Measurements from ENCODE around the gene PDILT. TPM values are rescaled to one million over a fixed set of nuclear protein-coding genes. Genes with fewer than 3 reads are reported as not detected.
"Not testable (repeated sequence)": the region's sequence is repeated elsewhere in the genome, so short reads cannot be mapped to it uniquely, and the experiment has no call there.

PDILT gene
- total and polyA plus RNA-seq, 4 donors, result not detected

DNA sequence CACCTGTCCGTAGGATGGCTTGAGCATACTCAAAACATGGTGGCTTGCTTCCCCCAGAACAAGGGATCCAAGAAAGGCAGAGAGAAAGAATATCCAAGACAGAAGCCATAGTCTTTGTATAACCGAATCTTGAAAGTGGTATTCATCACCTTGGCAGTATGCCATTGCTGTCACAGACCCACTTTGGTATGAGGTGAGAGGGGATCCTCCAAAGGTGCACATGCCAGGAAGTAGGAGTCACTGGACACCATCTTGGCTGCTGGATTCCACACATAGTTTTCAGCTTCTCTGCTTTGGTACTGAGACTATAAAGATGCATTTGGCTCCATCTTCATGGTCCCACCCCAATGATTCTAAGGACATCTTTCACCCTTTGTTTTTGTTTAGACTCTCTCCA is 22.9 kb upstream of the PDILT start:
- 61 to 78% methylated on average over 2 of the region's 2 CpGs for WGBS, 2 donors
- H3K9ac ChIP-seq (ENCODE audit: insufficient read depth in 1 of 2, low read length in 2 of 2), result not testable (repeated sequence)

DNA sequence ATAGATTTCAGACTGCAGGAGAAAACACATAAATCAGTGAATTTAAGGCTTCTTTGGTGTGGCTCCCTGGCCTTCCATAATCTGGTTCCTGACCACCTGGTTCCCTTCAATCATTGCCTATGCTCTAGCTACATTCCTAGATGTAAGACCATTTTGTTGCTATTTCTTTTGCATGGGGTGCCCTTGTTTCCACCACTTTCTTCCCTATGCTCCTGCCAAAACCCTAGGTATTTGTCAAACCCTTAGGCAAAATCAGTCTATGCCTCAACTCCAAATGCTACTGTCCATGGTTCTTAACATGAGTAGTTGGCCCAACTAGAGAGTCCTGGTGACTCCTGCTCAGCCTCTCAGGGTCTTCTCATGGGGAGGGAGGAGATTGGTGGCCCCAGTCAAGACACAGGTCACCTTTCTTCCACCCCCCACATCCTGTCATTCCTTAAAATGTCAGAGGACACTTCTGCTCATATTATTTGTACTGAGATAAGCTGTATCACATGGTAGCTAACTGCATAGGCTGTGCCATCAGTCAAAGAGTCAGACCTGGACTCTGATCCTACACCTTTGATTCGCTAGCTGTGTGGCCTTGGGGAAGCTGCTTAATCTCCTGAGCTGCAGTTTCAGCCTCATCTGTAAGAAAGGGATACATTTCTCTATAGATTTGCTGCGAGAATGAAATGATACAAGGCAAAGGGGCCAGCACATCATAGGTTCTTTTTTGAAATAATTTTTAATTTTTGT is 19.8 kb upstream of the PDILT start:
- Histone ChIP-seq H3K36me3 (ENCODE audit: control insufficient read depth in 4 of 4, insufficient read depth in 4 of 4, low read length in 4 of 4) (no peaks in the 10 kb centered on the region), H3K4me3 (no peak overlapping the region), H3K9ac (ENCODE audit: insufficient read depth in 1 of 2, low read length in 2 of 2) (no peak overlapping the region), H3K27ac (ENCODE audit: low read depth in 1 of 2, low read length in 1 of 2) (no peak overlapping the region), H3K27me3 (ENCODE audit: control insufficient read depth in 3 of 3, insufficient read depth in 3 of 3, low read length in 2 of 3) (no peaks in the 10 kb centered on the region), H3K9me3 (ENCODE audit: control insufficient read depth in 4 of 4, insufficient read depth in 3 of 4, low read length in 3 of 4) (no peaks in the 10 kb centered on the region), H3K4me1 (ENCODE audit: control insufficient read depth in 5 of 5, insufficient read depth in 5 of 5, low read length in 5 of 5) (no peaks in the 10 kb centered on the region)
- no peak for ATAC-seq (ENCODE audit: insufficient read depth, low FRiP score)
- WGBS, 2 donors, result 76 to 84% methylated on average over 2 of the region's 2 CpGs
- TF ChIP-seq, protein P1, sequence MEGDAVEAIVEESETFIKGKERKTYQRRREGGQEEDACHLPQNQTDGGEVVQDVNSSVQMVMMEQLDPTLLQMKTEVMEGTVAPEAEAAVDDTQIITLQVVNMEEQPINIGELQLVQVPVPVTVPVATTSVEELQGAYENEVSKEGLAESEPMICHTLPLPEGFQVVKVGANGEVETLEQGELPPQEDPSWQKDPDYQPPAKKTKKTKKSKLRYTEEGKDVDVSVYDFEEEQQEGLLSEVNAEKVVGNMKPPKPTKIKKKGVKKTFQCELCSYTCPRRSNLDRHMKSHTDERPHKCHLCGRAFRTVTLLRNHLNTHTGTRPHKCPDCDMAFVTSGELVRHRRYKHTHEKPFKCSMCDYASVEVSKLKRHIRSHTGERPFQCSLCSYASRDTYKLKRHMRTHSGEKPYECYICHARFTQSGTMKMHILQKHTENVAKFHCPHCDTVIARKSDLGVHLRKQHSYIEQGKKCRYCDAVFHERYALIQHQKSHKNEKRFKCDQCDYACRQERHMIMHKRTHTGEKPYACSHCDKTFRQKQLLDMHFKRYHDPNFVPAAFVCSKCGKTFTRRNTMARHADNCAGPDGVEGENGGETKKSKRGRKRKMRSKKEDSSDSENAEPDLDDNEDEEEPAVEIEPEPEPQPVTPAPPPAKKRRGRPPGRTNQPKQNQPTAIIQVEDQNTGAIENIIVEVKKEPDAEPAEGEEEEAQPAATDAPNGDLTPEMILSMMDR (IDR thresholded peaks at IDR 0.05; ENCODE audit: control extremely low read depth, extremely low read depth), result no peak
- no peak for DNase-seq

More for the DNA sequence above, 22.9 kb upstream of the PDILT start:
- not testable (repeated sequence) for H3K9me3 ChIP-seq (ENCODE audit: control insufficient read depth in 4 of 4, insufficient read depth in 3 of 4, low read length in 3 of 4); H3K4me3 ChIP-seq; H3K36me3 ChIP-seq (ENCODE audit: control insufficient read depth in 4 of 4, insufficient read depth in 4 of 4, low read length in 4 of 4); H3K4me1 ChIP-seq (ENCODE audit: control insufficient read depth in 5 of 5, insufficient read depth in 5 of 5, low read length in 5 of 5); ATAC-seq (ENCODE audit: insufficient read depth, low FRiP score); H3K27me3 ChIP-seq (ENCODE audit: control insufficient read depth in 3 of 3, insufficient read depth in 3 of 3, low read length in 2 of 3); H3K27ac ChIP-seq (ENCODE audit: low read depth in 1 of 2, low read length in 1 of 2); DNase-seq

DNA sequence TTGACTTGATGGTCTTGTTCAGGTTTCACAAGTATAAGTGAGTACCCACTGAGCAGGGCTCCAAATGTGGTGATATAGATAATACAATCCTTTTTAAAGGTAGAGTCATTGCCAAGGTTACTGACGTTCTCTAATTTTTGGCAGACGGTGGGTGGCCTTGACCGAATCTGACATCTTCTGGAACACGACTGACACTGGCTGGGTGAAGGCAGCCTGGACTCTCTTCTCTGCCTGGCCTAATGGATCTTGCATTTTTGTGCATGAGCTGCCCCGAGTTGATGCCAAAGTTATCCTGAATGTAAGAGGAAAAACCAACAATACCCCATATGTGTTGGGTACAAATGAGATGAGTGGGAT is 19.2 kb upstream of the PDILT start:
- H3K36me3 ChIP-seq (ENCODE audit: control insufficient read depth in 4 of 4, insufficient read depth in 4 of 4, low read length in 4 of 4); H3K4me1 ChIP-seq (ENCODE audit: control insufficient read depth in 5 of 5, insufficient read depth in 5 of 5, low read length in 5 of 5); ATAC-seq (ENCODE audit: insufficient read depth, low FRiP score); H3K27me3 ChIP-seq (ENCODE audit: control insufficient read depth in 3 of 3, insufficient read depth in 3 of 3, low read length in 2 of 3); H3K4me3 ChIP-seq; H3K9ac ChIP-seq (ENCODE audit: insufficient read depth in 1 of 2, low read length in 2 of 2); H3K9me3 ChIP-seq (ENCODE audit: control insufficient read depth in 4 of 4, insufficient read depth in 3 of 4, low read length in 3 of 4); H3K27ac ChIP-seq (ENCODE audit: low read depth in 1 of 2, low read length in 1 of 2); DNase-seq: not testable (repeated sequence)
- 82 to 84% methylated on average over 5 of the region's 5 CpGs for WGBS, 2 donors

DNA sequence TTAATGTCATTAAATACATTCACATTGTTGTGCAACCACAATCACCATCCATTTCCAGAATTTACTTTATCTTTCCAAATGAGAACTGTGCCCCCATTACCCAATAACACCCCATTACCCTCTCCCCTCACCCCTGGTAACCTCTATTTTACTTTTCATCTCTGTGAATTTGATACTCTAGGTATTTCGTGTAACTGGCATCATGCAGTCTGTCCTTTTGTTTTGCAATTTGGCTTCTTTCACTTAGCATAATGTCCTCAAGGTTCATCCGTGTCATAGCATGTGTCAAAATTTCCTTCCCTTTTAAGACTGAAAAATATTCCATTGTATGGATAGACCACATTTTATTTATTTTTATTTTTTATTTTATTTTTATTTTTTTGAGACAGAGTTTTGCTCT is 17.2 kb upstream of the PDILT start:
- not testable (repeated sequence) for H3K27me3 ChIP-seq (ENCODE audit: control insufficient read depth in 3 of 3, insufficient read depth in 3 of 3, low read length in 2 of 3); H3K9ac ChIP-seq (ENCODE audit: insufficient read depth in 1 of 2, low read length in 2 of 2); H3K4me1 ChIP-seq (ENCODE audit: control insufficient read depth in 5 of 5, insufficient read depth in 5 of 5, low read length in 5 of 5); DNase-seq; ATAC-seq (ENCODE audit: insufficient read depth, low FRiP score); H3K27ac ChIP-seq (ENCODE audit: low read depth in 1 of 2, low read length in 1 of 2); H3K9me3 ChIP-seq (ENCODE audit: control insufficient read depth in 4 of 4, insufficient read depth in 3 of 4, low read length in 3 of 4); H3K36me3 ChIP-seq (ENCODE audit: control insufficient read depth in 4 of 4, insufficient read depth in 4 of 4, low read length in 4 of 4); H3K4me3 ChIP-seq
- WGBS, 2 donors, result 73 to 76% methylated on average over 2 of the region's 2 CpGs

DNA sequence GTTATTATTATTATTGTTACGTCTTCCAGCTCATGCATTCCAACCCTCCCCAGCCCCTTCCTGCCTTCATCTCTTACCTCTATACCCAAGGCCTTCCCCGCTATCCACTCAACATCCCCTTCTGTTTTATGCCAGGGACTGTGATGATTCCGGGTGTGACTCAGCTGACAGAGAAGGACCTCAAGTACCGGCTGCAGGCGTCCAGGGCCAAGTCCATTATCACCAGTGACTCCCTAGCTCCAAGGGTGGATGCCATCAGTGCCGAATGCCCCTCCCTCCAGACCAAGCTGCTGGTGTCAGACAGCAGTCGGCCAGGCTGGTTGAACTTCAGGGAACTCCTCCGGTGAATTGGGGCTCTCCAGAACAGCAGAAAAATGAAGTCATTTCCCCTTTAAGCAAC is 14.6 kb upstream of the PDILT start:
- ATAC-seq (ENCODE audit: insufficient read depth, low FRiP score); DNase-seq; H3K4me3 ChIP-seq; H3K27me3 ChIP-seq (ENCODE audit: control insufficient read depth in 3 of 3, insufficient read depth in 3 of 3, low read length in 2 of 3); H3K9ac ChIP-seq (ENCODE audit: insufficient read depth in 1 of 2, low read length in 2 of 2); H3K9me3 ChIP-seq (ENCODE audit: control insufficient read depth in 4 of 4, insufficient read depth in 3 of 4, low read length in 3 of 4); H3K27ac ChIP-seq (ENCODE audit: low read depth in 1 of 2, low read length in 1 of 2); H3K4me1 ChIP-seq (ENCODE audit: control insufficient read depth in 5 of 5, insufficient read depth in 5 of 5, low read length in 5 of 5); H3K36me3 ChIP-seq (ENCODE audit: control insufficient read depth in 4 of 4, insufficient read depth in 4 of 4, low read length in 4 of 4): not testable (repeated sequence)
- 85 to 91% methylated on average over 8 of the region's 8 CpGs for WGBS, 2 donors

All from lung (tissue), 12 donors.